Measurements from ENCODE around the gene YRDC.

DNA sequence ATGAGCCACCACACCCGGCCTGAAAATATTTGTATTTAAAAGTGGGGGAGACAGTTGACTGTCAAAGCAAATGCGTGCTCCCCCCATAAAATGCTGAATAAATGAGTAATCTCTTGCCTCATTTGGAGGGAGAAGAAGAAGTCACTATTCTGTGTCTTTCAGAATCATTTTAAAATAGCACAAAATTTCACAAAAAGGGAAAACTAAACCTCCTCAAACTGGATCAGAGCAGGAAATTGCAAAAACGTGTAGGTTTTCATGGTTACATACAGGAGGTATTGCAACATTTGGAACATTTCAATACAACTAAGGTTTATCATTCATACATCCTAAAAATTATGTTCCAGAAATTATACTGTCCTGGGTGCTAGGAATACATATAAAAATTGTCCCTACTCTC is 37.8 kb upstream of the YRDC start:
- TF ChIP-seq, protein P1, sequence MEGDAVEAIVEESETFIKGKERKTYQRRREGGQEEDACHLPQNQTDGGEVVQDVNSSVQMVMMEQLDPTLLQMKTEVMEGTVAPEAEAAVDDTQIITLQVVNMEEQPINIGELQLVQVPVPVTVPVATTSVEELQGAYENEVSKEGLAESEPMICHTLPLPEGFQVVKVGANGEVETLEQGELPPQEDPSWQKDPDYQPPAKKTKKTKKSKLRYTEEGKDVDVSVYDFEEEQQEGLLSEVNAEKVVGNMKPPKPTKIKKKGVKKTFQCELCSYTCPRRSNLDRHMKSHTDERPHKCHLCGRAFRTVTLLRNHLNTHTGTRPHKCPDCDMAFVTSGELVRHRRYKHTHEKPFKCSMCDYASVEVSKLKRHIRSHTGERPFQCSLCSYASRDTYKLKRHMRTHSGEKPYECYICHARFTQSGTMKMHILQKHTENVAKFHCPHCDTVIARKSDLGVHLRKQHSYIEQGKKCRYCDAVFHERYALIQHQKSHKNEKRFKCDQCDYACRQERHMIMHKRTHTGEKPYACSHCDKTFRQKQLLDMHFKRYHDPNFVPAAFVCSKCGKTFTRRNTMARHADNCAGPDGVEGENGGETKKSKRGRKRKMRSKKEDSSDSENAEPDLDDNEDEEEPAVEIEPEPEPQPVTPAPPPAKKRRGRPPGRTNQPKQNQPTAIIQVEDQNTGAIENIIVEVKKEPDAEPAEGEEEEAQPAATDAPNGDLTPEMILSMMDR (IDR thresholded peaks at IDR 0.05): no peak
- no peak for TF ChIP-seq ZFX (IDR thresholded peaks at IDR 0.05; ENCODE audit: borderline replicate concordance)
